ENCODE data around the gene PKHD1. TPM values are rescaled to one million over a fixed set of nuclear protein-coding genes. Genes with fewer than 3 reads are reported as not detected.

PKHD1 gene
- total RNA-seq, 1 experiment from 2014 or later: not detected

DNA sequence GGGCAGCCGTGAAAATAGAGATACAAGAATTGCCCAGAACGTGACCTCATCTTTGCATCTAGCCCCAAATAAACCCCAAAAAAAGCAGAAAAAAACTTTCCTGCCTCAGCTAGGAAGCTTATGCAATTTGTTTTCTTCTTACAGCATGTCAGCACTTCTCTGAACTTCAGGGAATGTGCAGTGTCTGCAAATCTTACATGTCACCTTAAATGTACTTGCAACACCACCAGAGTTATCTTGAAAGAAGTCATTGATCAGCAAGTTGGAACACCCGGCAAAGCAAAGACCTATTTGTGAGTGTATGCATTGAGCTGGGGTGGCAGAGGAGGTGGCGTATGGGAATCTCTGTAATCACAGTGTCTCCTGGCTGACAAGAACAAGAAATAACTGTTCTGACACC lies 123.4 kb downstream of the PKHD1 start:
- Mint-ChIP-seq H3K27me3 (ENCODE audit: insufficient read depth, unreplicated experiment) (peaks cover 79% of the 10 kb centered on the region), H3K36me3 (ENCODE audit: insufficient read depth, unreplicated experiment) (no peaks in the 10 kb centered on the region), H3K4me3 (ENCODE audit: unreplicated experiment) (no peak overlapping the region), H3K9me3 (ENCODE audit: unreplicated experiment) (no peaks in the 10 kb centered on the region), H3K27ac (ENCODE audit: low read depth, unreplicated experiment) (no peak overlapping the region), H3K4me1 (ENCODE audit: insufficient read depth, unreplicated experiment) (no peaks in the 10 kb centered on the region)
- ChIA-PET CTCF (interaction anchor here (0.5 to 6.8 kb wide), 13 partner anchors 9 to 642 kb away, joined by 3 to 92 read pairs (median 3); no protein-coding TSS in a partner anchor), POLR2A (interaction anchor here (0.9 kb wide), 1 partner anchor 19 kb away, joined by 3 read pairs; no protein-coding TSS in a partner anchor)
- BruUV-seq (replicated peaks): no TSS peak
- TF ChIP-seq, protein P1, sequence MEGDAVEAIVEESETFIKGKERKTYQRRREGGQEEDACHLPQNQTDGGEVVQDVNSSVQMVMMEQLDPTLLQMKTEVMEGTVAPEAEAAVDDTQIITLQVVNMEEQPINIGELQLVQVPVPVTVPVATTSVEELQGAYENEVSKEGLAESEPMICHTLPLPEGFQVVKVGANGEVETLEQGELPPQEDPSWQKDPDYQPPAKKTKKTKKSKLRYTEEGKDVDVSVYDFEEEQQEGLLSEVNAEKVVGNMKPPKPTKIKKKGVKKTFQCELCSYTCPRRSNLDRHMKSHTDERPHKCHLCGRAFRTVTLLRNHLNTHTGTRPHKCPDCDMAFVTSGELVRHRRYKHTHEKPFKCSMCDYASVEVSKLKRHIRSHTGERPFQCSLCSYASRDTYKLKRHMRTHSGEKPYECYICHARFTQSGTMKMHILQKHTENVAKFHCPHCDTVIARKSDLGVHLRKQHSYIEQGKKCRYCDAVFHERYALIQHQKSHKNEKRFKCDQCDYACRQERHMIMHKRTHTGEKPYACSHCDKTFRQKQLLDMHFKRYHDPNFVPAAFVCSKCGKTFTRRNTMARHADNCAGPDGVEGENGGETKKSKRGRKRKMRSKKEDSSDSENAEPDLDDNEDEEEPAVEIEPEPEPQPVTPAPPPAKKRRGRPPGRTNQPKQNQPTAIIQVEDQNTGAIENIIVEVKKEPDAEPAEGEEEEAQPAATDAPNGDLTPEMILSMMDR (IDR thresholded peaks at IDR 0.05; ENCODE audit: unreplicated experiment): no peak
- intact Hi-C loops (cut with micrococcal nuclease): no loop called here
- no peak for DNase-seq (ENCODE audit: unreplicated experiment)

DNA sequence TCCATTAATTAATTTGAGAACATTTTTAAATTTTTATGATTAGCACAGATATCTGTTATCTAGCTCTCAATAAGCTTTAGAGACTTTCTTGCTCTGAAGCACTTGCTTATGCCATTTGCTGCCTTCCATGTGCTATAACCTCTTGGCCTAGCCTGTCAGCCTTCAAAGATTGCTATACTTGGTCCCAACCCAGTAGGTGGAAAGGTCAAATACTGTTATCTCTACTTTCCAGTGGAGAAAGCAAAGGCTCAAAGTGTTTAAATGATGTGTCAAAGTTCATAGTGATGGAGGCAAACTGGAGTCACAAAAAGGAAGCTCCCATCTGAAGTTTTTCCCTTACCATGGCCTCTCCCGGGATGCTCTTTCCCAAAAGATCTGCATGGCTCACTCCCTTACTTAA lies 125.1 kb downstream of the PKHD1 start:
- intact Hi-C loops (cut with micrococcal nuclease): no loop called here
- TF ChIP-seq, protein P1 (IDR thresholded peaks at IDR 0.05; ENCODE audit: unreplicated experiment): no peak
- no peak overlapping the region for H3K27ac Mint-ChIP-seq (ENCODE audit: low read depth, unreplicated experiment)
- CTCF ChIA-PET: interaction anchor here (0.7 to 6.8 kb wide), 10 partner anchors 13 to 1147 kb away, joined by 3 to 92 read pairs (median 10); no protein-coding TSS in a partner anchor
- no peak for DNase-seq (ENCODE audit: unreplicated experiment)
- H3K9me3 Mint-ChIP-seq (ENCODE audit: unreplicated experiment): no peaks in the 10 kb centered on the region
- POLR2A ChIA-PET: interaction anchor here (0.8 kb wide), 1 partner anchor 119 kb away, joined by 3 read pairs; no protein-coding TSS in a partner anchor
- H3K4me1 Mint-ChIP-seq (ENCODE audit: insufficient read depth, unreplicated experiment): no peaks in the 10 kb centered on the region
- BruUV-seq (replicated peaks): no TSS peak
- no peak overlapping the region for H3K4me3 Mint-ChIP-seq (ENCODE audit: unreplicated experiment)
- peaks cover 79% of the 10 kb centered on the region for H3K27me3 Mint-ChIP-seq (ENCODE audit: insufficient read depth, unreplicated experiment)
- H3K36me3 Mint-ChIP-seq (ENCODE audit: insufficient read depth, unreplicated experiment): no peaks in the 10 kb centered on the region

DNA sequence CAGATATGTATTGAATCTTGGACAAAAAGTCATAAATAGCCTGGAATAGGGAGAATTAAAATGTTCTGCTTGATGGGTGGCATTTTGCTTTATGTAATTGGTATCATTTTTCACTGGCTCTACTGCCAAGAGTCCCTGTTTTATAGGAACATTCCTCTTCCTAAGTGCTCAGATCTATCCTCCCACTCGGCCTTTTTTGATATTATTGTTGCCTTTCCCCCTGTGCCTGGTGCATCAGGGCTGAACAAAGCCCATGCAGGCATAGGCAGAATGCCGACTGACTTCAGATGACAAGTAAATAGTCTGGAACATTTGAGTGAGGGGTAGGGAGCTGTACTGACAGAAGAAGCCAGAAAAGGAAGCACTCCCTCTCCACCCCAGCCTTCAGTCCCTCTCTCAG lies 127.0 kb downstream of the PKHD1 start:
- no peaks in the 10 kb centered on the region for H3K4me1 Mint-ChIP-seq (ENCODE audit: insufficient read depth, unreplicated experiment)
- no peaks in the 10 kb centered on the region for H3K36me3 Mint-ChIP-seq (ENCODE audit: insufficient read depth, unreplicated experiment)
- no TSS peak for BruUV-seq (replicated peaks)
- no peak for DNase-seq (ENCODE audit: unreplicated experiment)
- H3K4me3 Mint-ChIP-seq (ENCODE audit: unreplicated experiment): no peak overlapping the region
- H3K27ac Mint-ChIP-seq (ENCODE audit: low read depth, unreplicated experiment): no peak overlapping the region
- POLR2A ChIA-PET: interaction anchor here (0.6 kb wide), 1 partner anchor 1139 kb away, joined by 3 read pairs; no protein-coding TSS in a partner anchor
- CTCF ChIA-PET: interaction anchor here (0.6 to 6.8 kb wide), 42 partner anchors 8 to 1862 kb away, joined by 3 to 92 read pairs (median 4); no protein-coding TSS in a partner anchor
- H3K9me3 Mint-ChIP-seq (ENCODE audit: unreplicated experiment): no peaks in the 10 kb centered on the region
- TF ChIP-seq, protein P1 (IDR thresholded peaks at IDR 0.05; ENCODE audit: unreplicated experiment): no peak
- peaks cover 61% of the 10 kb centered on the region for H3K27me3 Mint-ChIP-seq (ENCODE audit: insufficient read depth, unreplicated experiment)
- intact Hi-C loops (cut with micrococcal nuclease): loop anchor here (2.0 kb wide), 1 partner anchor 60 kb away; no protein-coding TSS in a partner anchor

DNA sequence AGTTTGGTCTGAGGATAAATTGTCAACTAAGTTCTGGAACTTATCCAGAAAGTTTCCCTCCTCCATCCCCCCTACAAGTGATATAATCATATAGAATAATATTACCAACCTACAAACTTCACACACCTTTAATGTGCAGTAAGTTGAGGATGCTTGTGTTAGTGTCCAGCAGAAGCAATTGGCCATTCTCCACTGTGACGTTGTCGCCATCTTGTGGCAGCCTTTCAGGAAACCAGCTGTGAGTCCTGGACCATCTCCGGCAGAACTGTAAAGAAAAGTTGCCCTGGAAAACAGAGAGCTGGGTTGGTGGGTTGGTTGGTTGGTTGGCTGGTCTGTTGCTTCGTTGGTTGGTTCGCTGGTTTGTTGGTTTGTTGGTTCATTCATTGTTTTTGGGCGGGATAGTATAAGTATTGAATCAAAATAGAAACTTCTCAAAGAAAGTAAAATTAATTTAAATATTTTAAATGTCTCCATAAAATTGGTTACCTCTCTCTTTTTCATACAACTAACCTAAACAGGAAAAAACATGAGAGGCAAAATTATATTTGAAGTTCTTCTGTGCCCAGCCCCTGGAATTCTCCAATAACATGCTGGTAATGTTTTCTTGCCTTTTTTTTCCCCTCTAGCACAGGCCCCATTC lies 127.5 kb downstream of the PKHD1 start:
- intact Hi-C loops (cut with micrococcal nuclease): loop anchor here (1.0 to 2.0 kb wide), 4 partner anchors 61 to 1144 kb away; no protein-coding TSS in a partner anchor
- ChIA-PET POLR2A (interaction anchor here (0.6 to 0.7 kb wide), 2 partner anchors 45 to 1138 kb away, joined by 3 to 5 read pairs; no protein-coding TSS in a partner anchor), CTCF (interaction anchor here (0.6 to 6.8 kb wide), 46 partner anchors 8 to 1861 kb away, joined by 3 to 92 read pairs (median 4); no protein-coding TSS in a partner anchor)
- DNase-seq (ENCODE audit: unreplicated experiment): peak; percentile 82
- TF ChIP-seq, protein P1 (IDR thresholded peaks at IDR 0.05; ENCODE audit: unreplicated experiment): peak; percentile 90
- H3K27me3 Mint-ChIP-seq (ENCODE audit: insufficient read depth, unreplicated experiment): peaks cover 55% of the 10 kb centered on the region
- no peak overlapping the region for H3K27ac Mint-ChIP-seq (ENCODE audit: low read depth, unreplicated experiment)
- no peaks in the 10 kb centered on the region for H3K4me1 Mint-ChIP-seq (ENCODE audit: insufficient read depth, unreplicated experiment)
- H3K9me3 Mint-ChIP-seq (ENCODE audit: unreplicated experiment): no peaks in the 10 kb centered on the region
- H3K4me3 Mint-ChIP-seq (ENCODE audit: unreplicated experiment): no peak overlapping the region
- BruUV-seq (replicated peaks): no TSS peak
- H3K36me3 Mint-ChIP-seq (ENCODE audit: insufficient read depth, unreplicated experiment): no peaks in the 10 kb centered on the region

All from MCF 10A (cell line).